Measurements from ENCODE around the gene LMO7. TPM values are rescaled to one million over a fixed set of nuclear protein-coding genes. Genes with fewer than 3 reads are reported as not detected.

Gene LMO7
- total RNA-seq, 1 experiment from 2014 or later, result 20.4 TPM

DNA sequence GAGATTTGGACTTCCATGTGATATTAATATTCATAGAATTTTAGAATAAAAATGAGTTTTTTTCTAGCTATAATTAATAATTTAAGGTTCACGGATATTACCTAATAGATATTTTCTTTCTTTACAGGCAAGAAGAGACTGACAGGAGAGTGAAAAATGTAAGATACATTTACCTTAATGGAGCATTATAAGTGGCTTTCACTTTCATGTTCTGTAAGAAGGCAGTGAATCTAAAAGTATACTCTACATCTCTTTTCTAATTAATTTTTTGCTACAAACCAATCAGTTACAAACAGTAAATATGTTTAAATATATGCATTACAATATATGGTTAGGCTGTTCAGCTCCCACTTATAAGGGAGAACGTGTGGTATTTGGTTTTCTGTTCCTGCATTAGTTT, 159.1 kb downstream of the LMO7 start:
- Histone ChIP-seq H3K18ac (ENCODE audit: insufficient read length, low read depth, low read length) (no peak overlapping the region), H4K5ac (ENCODE audit: insufficient read length, low read depth, low read length) (no peak overlapping the region), H3K14ac (ENCODE audit: insufficient read depth, low read length) (no peak overlapping the region), H2BK12ac (ENCODE audit: insufficient read length, low read depth, low read length) (no peak overlapping the region), H4K20me1 (ENCODE audit: control insufficient read depth, insufficient read depth, insufficient read length) (no peaks in the 10 kb centered on the region), H4K8ac (replicated peaks; ENCODE audit: insufficient read length, low read depth, low read length) (no peak overlapping the region), H2AK5ac (ENCODE audit: insufficient read length, low read length) (no peak overlapping the region), H3K4me2 (ENCODE audit: insufficient read depth, insufficient read length, low read length) (no peak overlapping the region), H3K23ac (ENCODE audit: insufficient read length, low read depth, low read length) (no peak overlapping the region), H3K9me3 (ENCODE audit: control insufficient read depth, low read depth, low read length) (no peaks in the 10 kb centered on the region), H2BK5ac (ENCODE audit: insufficient read length, low read length) (no peak overlapping the region), H3T11ph (ENCODE audit: low read length) (no peak overlapping the region), H3K4ac (ENCODE audit: low read depth, low read length) (no peak overlapping the region), H2BK15ac (ENCODE audit: low read depth, low read length) (no peak overlapping the region), H4K91ac (ENCODE audit: insufficient read length, low read depth, low read length) (no peak overlapping the region), H3K79me2 (ENCODE audit: insufficient read depth, low read length) (no peaks in the 10 kb centered on the region), H3K27me3 (ENCODE audit: insufficient read depth, low read length) (no peaks in the 10 kb centered on the region; the same call in 1 of the 2 replicates), H3K27ac (ENCODE audit: insufficient read length, low read depth, low read length) (no peak overlapping the region), H3K79me1 (ENCODE audit: insufficient read depth, low read depth, low read length, poor library complexity, severe bottlenecking) (no peaks in the 10 kb centered on the region), H3K23me2 (ENCODE audit: insufficient read length, low read depth, low read length, poor library complexity, severe bottlenecking) (no peaks in the 10 kb centered on the region), H3K56ac (ENCODE audit: insufficient read length, low read depth, low read length) (no peak overlapping the region), H2BK20ac (ENCODE audit: low read depth, low read length, poor library complexity, severe bottlenecking) (no peak overlapping the region), H3K9ac (ENCODE audit: extremely low read depth, insufficient read length, low read length) (no peak overlapping the region), H3K4me1 (ENCODE audit: insufficient read depth, low read length) (no peaks in the 10 kb centered on the region; the same call in 1 of the 2 replicates), H2BK120ac (ENCODE audit: low read depth, low read length, poor library complexity, severe bottlenecking) (no peak overlapping the region), H2AFZ (ENCODE audit: low read length) (no peak overlapping the region)
- TF ChIP-seq, protein P1, sequence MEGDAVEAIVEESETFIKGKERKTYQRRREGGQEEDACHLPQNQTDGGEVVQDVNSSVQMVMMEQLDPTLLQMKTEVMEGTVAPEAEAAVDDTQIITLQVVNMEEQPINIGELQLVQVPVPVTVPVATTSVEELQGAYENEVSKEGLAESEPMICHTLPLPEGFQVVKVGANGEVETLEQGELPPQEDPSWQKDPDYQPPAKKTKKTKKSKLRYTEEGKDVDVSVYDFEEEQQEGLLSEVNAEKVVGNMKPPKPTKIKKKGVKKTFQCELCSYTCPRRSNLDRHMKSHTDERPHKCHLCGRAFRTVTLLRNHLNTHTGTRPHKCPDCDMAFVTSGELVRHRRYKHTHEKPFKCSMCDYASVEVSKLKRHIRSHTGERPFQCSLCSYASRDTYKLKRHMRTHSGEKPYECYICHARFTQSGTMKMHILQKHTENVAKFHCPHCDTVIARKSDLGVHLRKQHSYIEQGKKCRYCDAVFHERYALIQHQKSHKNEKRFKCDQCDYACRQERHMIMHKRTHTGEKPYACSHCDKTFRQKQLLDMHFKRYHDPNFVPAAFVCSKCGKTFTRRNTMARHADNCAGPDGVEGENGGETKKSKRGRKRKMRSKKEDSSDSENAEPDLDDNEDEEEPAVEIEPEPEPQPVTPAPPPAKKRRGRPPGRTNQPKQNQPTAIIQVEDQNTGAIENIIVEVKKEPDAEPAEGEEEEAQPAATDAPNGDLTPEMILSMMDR (conservative IDR thresholded peaks at IDR 0.05), result no peak
- Mint-ChIP-seq H3K4me1 (peaks cover 18 to 20% of the 10 kb centered on the region in 2 experiments), H3K27ac (no peak overlapping the region), H3K27me3 (ENCODE audit: low read depth) (no peaks in the 10 kb centered on the region), H3K9me3 (no peaks in the 10 kb centered on the region; a peak in 2 of 5 replicates), H3K36me3 (ENCODE audit: insufficient read depth in 1 of 3, low read depth in 3 of 3) (peaks cover 0 to 12% (median 0%) of the 10 kb centered on the region in 3 experiments; a peak in 5 of 7 replicates), H3K4me3 (no peak overlapping the region)
- no CpG with 5 or more reads among the region's 2 CpGs for WGBS (ENCODE audit: extremely low coverage, insufficient read length, low lambda C conversion rate)
- DNase-seq, result no peak
